Activated T-cell treated with anti-CD3 and anti-CD28 coated beads for 1 hour (primary cell): ENCODE results near the gene RNF125.
"Not testable (repeated sequence)": the region's sequence is repeated elsewhere in the genome, so short reads cannot be mapped to it uniquely, and the experiment has no call there.

Experiments
- DNase-seq: peaks from one replicate; pipeline ENCODE4 v3.0.0-alpha.2; 2020; ENCODE audit warnings: low read depth

Gene RNF125

DNA sequence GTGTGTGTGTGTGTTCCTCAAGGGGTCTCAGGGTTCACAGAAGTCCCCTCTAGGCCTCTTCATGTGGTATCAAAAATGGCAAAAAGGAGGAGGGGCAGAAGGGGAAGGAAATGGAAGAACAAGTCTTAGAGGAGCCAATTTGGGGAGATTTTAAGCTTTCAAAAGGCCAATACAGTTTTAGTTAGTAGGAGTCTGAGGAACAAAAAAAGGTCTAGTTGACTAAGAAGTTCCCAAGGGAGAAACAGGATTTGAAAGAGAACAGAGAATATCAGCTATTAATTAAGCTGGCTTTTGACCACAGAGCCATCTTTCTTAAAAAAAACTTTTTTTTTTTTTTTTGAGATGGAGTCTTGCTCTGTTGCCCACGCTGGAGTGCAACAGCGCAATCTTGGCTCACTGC, 7.1 kb downstream of the RNF125 start:
- no peak for DNase-seq

- DNase-seq, result no peak
Observed at GRCh38 chr18:32026491-32027086, 8.0 kb downstream of the RNF125 start.

DNA sequence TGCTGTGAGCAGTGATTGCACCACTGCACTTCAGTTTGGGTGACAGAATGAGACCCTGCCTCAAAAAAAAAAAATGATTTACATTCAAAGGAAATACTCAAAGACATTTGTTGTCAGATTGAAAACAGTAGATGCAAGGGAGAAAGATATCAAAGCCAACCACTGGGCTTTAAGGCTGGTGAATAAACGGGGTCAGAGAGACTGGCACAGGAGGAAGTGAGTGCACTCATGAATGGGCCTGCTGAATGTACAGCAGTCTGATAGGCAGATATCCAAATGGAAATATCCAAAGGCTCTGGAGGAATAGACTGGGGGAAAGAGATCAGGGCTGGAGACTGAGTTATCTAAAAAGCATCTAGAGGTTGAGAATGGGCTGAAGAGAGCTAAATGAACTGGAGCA, 10.9 kb downstream of the RNF125 start:
- DNase-seq, result no peak

DNA sequence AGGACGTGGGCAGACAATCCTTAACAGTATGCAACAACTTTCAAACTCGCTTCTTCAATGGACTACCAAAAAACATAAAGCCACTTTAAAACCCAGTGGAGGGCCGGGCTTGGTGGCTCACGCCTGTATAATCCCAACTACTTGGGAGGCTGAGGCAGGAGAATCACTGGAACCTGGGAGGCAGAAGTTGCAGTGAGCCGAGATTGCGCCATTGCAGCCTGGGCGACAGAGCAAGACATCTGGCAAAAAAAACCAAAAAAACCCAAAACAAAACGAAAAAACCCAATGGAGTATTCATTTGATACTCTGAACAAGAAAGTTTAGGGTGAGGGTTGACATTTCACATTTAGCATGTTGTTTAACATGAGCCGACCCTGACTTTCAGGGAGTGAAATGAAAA, 14.0 kb downstream of the RNF125 start:
- no peak for DNase-seq

DNA sequence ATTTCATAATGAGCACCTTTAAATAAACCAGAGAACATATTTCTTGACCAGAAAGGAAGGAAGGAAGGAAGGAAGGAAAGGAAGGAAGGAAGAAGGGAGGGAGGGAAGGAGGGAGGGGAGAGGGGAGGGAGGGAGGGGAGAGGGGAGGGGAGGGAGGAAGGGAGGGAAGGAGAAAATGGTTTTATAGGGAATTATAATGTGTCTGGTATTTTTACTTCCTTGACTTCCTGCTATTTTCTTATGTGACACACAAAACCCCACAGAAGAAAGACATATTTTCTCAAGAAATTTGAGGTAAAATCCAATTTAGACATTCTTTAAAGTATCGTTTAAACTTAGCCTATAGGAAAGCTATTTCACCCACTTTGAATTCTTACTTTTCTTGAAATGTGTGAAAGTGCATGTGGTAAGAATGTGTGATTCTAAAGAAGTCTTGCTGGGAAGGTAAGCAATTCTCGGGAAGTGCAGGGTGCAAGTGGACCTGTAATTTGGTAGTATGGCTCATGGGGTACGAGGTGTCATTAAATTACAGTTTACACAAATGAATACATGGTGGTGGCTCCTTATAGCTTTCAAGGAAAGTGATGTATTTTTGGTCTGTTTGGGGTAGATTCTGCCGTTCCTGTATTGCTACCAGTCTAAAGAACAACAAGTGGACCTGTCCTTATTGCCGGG, 18.0 kb downstream of the RNF125 start:
- DNase-seq, result no peak

GRCh38 chr18:32037616-32038015, 19.0 kb downstream of the RNF125 start:
- DNase-seq, result no peak

GRCh38 chr18:32040936-32041335, 22.3 kb downstream of the RNF125 start:
- peak; percentile 10 for DNase-seq

GRCh38 chr18:32042337-32042736, 23.7 kb downstream of the RNF125 start:
- no peak for DNase-seq

- DNase-seq, result no peak
Observed at GRCh38 chr18:32048507-32049091, 30.0 kb downstream of the RNF125 start.

DNA sequence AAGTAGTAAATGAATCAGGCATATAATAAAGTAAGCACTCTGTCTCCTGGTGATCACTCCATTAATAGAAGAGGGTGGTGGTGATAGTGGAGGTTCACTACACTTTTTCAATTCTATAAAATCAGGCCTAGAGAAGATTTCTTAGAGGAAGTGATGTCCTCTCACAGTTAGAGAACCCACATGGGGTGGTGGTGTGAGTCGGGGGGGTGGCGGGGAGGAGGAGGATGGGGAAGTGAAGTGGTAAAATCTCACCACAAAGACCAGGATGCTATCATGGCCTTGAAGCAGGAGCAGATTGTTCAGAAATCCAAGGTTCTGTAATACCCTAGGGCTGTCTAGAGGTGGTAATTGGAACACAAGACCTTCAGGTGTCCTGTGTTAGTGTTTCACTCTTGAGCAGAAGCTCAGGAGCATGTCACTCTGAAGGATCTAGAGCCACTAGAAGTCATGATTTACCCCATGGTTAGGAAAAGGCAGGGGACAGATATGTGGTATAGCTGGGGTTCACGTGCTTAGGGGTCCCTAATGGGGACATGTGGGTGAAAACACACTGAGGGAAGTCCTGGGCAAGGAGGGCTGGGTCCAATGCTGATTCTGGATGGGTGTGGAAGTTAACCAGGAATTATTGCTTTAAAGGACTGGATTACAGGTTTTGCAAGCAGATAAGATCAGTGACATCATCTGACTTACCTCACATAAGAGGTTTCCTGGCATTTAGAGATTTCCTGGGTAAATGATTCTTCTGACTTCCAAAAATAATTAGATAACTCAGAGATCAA, 31.0 kb downstream of the RNF125 start:
- DNase-seq, result peak; percentile 17

- DNase-seq, result no peak
Observed at GRCh38 chr18:32056613-32057358, 38.2 kb downstream of the RNF125 start.

- no peak for DNase-seq
Observed at GRCh38 chr18:32057624-32058165, 39.1 kb downstream of the RNF125 start.

GRCh38 chr18:32060026-32060425, 41.4 kb downstream of the RNF125 start:
- DNase-seq, result no peak

DNA sequence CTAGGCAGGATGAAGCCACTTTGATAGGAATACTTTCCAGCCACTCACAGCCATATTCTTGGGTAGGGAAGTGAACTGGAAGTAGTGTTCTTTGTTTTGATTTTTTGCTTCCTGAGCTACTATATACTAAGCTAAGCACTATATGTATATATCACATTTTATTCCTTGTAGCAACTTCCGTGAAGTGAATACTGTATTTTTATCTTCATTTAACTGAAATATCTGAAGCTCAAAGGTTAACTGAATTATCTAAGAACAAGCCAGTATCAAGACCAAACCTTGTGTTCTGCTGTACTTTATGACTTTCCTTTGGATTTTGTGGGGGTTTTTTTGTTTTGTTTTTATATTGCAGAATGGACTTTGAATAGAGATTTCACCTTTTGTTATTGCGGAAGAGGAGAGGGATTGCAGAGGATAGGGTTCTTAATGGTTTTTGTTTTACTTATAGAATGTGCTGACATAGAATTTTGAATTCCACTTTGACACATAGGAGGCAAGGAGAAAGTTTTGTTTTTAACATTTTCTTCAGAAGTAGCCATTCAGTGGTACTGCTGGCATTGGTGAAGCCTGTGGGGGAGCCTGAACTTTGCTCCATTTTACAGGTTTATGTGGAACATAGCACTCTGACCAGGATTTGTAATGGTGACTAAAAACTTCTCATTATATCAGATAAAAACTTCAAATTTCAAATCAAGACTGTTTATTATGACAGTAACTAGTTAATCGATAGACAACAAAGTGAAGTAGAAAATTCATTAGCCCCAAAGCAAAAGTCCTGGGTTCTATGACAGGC, 48.9 kb downstream of the RNF125 start:
- DNase-seq, result no peak

GRCh38 chr18:32072321-32072720, 53.7 kb downstream of the RNF125 start:
- no peak for DNase-seq

- DNase-seq, result no peak
Observed at GRCh38 chr18:32074206-32074605, 55.6 kb downstream of the RNF125 start.

DNA sequence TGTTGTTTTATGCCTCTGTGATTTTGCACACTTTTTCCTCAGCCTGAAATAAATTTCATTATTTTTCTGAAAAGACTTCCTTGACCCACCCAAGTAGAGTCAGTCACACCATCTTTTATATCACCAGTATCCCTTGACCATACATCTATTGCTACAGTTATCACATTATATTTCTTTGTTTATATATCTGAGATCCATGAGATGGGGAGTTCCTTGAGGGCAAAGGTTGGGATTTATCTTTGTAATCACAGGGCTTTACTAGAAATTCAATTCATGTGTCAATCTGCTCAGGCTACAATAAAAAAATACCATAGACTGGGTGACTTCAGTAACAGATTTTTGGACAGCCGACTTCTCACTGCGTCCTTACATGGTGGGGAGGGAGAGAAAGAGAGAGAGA, 60.2 kb downstream of the RNF125 start:
- no peak for DNase-seq

DNA sequence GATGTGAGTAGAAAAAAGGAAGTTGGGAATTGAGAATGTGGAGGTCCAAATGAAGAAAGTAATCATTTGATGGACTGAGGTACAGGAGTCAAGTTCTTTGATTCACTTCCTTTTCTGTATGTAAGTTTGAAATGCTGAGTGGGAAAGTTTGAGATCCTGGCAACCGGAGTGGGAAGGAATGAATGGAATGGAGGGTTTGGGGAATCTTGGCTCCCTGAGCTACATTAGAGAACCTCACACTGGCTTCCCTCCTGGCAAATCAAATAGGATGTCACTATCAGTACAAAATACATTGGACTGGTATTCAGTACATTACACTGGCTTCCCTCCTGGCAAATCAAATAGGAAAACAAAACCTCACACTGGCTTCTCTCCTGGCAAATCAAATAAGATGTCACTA, 63.3 kb downstream of the RNF125 start:
- DNase-seq, result no peak

- no peak for DNase-seq
Observed at GRCh38 chr18:32083781-32084180, 65.2 kb downstream of the RNF125 start.

DNA sequence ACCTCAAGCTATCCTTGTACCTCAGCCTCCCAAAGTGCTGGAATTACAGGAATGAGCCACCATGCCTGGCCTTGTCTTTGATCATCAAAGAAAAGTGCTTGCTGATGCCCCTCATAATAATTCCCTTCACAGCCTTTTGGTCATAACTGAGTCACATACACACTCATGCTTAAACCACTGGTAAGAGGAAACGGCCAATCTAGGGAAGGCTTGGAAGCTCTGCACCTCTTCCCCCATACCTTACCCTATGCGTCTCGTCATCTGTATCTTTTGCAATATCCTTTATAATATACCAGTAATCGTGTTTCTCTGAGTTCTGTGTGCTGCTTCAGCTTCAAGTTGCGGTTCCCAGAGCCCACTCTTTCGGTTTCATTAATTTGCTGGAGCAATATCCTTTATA, 68.3 kb downstream of the RNF125 start:
- no peak for DNase-seq

- DNase-seq, result not testable (repeated sequence)
Observed at GRCh38 chr18:32090831-32091230, 72.2 kb downstream of the RNF125 start.
